ENCODE results near the gene CNTN4.
"Not testable (repeated sequence)": the region's sequence is repeated elsewhere in the genome, so short reads cannot be mapped to it uniquely, and the experiment has no call there.

CNTN4 gene

DNA sequence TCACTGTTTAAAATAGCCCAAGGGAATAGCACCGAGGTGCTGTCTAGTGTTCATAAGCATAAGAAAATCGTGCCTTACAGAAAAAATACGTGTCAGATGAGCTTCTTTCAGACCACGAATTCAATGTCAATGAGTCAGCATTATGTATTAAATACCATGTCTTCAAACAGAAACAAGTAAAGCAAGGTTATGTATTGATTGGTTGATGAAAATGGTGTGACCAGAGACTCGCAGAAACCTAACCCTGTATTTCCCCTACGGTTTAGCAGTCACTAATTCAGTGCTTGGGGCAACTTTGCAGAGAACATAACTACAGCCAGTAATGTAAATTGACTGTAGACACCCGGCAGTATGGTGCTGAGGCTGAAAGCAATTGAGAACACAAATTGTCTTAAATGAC, 703.8 kb downstream of the CNTN4 start:
- DNase-seq (ENCODE audit: low spot score), result no peak

DNA sequence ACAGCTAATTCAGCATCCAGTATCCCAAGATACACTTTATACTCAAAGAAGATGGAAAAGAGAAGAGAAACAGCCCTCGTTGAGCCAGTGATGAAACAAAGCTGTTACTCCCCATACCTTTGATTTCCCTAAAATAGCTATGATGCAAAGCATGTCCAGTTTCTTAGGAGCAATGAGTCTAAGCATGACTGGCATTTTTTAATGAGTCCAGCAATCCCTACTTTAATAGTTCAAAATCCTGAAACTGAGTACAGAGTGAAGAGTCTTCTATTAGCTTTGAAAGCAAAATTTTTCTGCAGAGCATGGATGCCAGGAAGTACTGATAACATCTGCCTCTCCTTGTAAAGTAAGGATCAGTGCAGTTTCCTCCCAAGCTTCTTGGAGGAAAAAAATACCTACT, 708.8 kb downstream of the CNTN4 start:
- DNase-seq (ENCODE audit: low spot score), result no peak

DNA sequence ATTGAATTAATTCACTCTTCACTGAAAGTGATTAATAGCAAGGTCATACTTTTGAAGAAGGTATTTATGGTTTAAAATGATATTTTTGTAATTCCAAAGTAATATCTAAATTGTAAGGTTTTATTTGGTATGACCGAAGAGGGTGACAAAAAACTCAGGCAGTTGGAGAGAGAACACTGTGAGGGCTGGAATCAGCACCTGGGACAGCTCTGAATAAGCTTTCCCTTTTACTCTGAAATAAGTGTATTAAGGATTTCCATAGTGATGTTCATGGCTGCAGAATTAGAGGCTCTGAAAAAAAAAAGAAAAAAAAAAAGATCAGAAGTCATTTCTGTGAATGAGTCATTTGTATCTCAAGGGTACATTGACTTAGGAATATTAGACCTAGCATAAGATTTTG, 712.1 kb downstream of the CNTN4 start:
- DNase-seq (ENCODE audit: low spot score), result no peak

DNA sequence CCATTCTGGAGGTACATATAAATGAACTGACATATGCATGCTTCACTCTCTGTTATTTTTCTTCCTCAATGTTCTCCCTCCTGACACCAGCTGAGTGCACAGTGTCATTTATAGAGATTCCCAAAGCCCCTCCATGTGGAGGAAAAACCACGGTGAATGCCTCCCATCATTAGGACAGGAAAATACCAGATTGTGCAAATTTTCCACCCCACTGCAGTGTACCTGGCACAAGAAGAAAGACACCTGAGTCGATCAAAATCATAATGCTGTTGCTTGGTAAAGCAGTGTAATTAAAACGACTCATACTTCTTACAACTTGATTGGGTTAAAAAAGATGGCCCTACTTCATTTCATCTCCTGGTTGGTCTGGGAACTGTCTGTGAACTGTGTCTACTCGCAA, 720.9 kb downstream of the CNTN4 start:
- no peak for DNase-seq (ENCODE audit: low spot score)

DNA sequence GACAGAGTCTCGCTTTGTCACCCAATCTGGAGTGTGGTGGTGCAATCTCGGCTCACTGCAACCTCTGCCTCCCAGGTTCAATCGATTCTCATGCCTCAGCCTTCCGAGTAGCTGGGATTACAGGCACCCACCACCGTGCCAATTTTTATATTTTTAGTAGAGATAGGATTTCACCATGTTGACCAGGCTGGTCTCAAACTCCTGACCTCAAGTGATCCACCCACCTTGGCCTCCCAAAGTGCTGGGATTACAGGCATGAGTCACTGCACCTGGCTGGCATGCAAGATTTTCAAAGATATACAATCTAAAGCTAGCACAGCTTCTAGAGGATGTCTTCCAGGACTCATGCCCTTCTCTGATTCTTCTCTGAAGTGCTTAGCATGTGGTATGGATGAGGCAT, 722.3 kb downstream of the CNTN4 start:
- not testable (repeated sequence) for DNase-seq (ENCODE audit: low spot score)

DNA sequence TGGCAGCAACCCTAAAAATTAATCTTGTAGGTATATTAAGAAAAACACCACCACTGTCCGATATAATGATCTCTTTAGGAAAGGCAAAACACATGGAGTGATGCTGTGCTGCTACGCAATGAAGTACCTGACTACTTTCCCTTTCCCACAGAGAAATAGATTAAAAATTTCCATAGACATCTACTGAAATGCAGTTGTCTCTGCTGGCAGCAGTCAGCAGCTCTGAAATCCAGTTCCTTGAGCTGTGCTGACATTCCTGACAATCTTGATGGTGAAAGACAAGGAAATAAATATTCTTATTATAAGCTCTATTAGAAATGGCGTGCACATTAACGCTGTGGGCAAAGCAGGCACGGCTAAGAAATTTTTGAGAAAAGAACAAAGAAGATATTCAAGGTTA, 723.9 kb downstream of the CNTN4 start:
- DNase-seq (ENCODE audit: low spot score), result no peak

DNA sequence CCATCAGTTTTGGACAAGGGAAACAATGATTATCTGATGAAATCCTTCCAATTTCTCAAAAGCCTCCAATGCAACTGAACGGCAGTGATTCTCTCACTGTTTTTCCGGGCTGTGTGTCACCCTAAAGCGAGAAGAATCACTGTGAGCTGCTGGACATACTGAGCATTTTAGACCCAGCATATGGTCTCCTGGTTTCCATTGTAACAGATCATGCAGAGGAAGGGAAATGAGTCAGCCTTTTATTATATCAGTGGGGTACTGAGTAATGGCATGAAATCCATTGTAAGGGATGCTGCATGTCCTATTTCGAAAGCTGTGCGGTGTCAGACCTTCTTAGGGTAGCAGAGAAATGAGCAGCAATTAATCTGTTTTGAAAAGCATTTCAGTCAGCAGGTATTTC, 724.4 kb downstream of the CNTN4 start:
- no peak for DNase-seq (ENCODE audit: low spot score)

DNA sequence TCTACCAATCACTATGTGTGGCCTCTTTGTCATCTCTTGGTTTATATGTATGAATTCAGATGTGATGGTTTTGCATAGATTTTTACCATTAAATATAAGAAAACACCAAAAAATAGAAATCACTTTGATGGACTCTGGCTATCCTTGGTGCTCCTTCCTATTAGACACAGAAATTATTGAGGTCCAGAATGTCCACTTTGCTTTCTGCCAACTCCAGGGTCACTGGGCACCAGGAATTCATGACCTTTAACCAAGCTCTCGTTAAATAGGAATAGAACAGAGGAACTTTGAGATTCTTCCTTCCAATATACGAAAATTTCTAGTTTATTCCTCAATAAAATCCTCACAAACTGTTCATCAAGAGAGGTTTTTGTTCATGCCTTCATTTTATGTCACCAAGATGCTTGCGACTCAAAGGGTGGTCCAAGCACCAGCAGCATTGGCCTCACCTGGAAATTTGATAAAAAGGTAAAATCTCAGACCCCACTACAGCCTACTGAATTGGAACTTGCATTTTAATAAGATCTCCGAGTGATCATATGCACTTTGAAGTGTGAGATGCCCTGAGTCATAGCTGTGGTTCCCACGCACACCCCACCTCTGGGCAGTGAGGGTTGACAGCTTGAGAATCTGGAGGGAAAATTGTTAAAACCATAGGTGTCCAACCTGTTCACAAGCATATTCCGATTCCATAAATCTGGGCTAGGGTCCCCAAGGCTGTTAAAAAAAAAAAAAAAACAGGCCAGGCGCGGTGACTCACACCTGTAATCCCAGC, 725.0 kb downstream of the CNTN4 start:
- DNase-seq (ENCODE audit: low spot score), result no peak

DNA sequence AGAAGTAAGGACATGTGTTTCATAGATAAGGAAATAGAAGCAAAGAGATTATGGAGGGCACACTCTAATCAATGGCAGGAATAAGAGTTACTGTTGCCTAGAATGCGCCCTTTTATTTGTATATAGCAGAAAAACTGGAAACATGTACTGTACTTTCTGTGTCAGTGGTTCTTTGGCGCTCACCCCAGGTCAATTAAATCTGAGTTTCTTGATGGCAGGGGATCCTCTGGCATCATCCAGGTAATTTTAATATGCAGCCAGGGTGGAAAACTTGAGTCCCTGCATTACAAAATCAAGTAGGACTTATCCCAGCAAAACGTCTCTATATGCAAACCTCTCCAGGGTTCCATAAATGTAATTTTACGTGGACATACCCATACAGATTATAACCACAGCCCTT, 727.4 kb downstream of the CNTN4 start:
- DNase-seq (ENCODE audit: low spot score), result no peak

DNA sequence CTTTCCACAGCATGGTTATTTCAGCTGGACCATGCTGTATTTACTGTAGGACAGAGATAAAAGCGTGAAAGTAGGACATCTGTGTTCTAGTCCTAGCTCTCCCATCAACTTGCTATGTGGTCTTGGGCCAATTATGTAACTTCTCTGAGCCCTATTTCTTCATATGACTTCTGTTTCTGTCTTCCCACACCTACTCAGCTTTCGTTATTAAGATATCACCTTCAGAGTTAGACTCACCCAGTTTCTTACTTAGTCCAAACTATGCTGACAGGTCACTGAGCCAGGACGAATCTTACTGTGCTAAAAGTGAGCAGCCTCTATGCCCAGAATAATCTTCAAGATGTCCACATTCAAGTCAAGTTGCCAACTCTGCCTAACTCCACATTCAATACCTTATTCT, 727.8 kb downstream of the CNTN4 start:
- DNase-seq (ENCODE audit: low spot score), result no peak

DNA sequence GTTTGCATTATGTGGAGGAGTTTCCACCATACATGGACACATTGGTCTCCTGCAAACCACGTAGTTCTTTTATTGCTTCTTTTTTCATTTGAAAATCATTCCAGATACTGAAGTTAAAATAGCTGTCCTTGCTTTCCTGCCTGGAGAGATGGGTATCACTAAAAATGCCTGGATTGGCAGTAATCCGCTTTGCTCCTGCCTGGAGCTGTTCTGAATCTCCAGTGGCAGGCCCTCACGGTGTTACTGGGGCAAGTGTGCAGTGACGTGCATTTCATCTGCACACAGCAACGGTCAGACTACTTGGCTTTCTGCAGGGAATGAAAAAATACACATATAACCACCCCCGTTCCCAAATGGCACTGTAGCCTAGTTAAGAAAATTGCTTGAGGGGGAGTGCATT, 738.6 kb downstream of the CNTN4 start:
- no peak for DNase-seq (ENCODE audit: low spot score)

DNA sequence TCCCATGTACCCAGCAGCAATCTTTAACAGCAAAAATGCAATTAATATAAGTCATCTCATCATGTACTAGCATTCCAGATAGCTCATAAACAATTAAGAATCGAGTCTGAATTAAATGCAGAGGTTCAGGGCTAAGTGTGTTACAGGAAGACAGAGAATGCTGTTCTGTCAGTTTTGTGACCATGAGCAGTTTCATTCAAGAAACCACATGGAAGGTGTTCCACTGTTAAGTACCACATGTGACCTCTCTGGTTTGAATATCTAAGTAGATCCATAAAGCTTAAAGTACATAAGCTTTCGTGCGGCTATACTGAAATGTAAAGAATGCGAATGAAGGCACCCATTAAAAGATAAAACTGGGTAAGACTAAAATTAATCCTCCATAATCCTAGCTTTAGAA, 739.2 kb downstream of the CNTN4 start:
- DNase-seq (ENCODE audit: low spot score), result no peak

DNA sequence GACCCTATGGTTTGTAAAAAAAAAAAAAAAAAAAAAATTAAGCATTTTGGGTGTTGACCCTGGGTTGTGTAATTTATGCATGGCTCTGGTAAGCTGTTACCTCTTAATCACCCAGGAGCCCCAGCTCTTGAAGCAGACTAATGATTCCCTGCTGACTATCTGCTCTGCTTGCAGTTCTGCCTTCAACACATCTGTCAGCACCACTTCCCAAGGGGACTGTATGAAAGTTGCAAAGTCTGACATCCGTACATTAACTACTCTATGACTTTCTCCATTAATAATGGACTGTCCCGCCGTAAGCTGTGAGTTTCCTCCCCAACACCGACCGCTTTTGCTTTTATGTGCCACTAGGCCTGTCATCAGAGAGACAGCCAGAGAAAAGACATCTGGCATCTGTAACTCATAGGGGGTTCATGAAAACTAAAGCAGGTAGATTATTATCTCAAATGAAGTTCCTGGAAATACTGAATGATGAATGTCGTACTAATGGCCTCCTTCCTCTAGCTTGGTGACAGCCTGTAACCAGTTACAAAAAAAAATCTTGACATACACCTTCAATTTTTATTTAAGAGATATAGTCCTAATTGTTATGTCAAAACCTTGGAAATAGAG, 740.0 kb downstream of the CNTN4 start:
- no peak for DNase-seq (ENCODE audit: low spot score)

DNA sequence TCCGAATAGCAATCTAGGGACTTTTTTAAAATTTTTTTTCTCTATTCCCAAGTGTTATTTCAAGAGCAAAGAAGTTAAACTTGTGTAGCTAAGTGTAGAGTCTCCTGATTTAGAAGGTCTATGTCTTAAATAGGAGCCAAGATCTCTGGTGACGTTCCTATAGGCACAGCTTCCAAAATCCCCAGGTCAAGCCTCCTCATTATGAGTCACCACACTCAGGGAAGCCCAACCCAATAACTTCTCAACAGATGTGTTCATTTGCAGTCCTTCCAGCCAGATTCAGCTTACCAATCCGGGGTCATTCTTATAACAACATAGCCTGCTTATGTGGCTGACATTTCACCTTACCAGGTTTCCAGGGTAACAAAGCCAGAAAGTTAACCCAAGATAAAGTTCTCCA, 741.2 kb downstream of the CNTN4 start:
- DNase-seq (ENCODE audit: low spot score), result no peak

DNA sequence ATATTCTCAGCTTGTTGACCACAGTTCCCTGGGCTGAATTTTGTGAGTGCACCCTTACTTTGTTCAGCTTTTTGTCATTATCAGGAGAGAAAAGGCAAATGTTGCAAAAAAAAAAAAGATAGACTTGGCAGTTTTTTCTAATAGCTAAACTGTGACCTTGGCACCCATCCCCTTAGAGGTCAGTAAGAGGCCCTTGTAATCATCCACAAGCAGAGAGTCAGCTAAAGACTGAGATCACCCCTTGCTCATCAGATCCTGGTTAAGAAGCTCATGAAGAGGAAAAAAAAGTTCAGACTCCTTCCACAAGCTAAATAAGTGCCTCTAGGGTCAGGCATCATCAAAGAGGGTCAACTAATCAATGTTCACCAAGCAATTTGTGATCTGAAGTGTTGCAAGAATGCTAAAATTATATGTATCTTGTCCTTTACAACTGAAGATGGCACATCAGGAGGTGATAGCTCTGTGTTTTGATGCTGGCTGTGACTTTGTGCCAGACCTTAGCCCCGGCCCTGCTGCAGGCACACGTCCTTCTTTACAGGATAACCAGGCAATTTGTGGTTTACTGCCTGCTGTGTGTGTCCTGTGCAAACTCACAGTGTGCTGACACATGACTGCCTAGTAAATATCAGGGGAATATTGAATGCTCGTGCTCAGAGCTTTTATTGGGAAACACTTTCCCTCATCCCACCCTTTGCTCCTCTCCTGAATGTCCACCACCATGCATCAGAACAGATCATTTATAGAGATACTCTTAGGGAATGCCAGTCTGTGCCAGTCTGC, 748.6 kb downstream of the CNTN4 start:
- no peak for DNase-seq (ENCODE audit: low spot score)

DNA sequence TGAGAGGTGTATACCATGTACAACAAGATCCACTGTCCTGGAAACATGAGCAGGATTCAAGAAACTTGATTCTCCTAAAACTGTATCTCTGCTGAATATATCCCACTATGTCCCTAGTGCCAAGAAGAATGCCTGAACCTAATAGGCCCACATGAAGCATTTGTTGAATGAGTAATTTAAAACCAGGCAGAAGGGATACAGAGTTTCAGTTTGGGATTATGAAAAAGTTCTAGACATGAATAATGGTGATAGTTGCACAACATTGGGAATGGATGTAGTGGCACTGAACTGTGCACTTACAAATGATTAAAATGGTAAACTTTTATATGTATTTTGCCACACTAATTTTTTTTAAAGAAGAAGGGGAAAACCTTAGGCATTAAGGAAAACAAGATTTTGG, 750.4 kb downstream of the CNTN4 start:
- DNase-seq (ENCODE audit: low spot score), result no peak

DNA sequence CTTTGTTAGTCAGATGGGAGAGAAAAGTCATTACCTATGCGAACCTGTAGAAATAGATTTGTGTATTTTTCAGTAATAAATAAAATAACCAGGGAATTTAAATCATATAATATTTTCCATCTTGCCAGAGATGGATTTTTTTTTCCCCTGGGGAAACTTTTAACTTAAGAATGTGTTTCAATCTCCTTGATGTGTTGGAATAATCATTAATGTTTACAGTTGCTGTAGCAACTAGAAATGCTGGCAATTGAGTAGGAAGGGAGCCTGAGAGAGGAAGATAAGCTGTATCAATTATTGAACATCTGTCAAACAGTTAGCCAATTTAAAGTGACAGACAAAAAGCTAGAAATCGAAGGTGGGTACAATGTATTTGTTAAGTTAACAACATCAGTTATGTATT, 752.0 kb downstream of the CNTN4 start:
- DNase-seq (ENCODE audit: low spot score), result no peak

DNA sequence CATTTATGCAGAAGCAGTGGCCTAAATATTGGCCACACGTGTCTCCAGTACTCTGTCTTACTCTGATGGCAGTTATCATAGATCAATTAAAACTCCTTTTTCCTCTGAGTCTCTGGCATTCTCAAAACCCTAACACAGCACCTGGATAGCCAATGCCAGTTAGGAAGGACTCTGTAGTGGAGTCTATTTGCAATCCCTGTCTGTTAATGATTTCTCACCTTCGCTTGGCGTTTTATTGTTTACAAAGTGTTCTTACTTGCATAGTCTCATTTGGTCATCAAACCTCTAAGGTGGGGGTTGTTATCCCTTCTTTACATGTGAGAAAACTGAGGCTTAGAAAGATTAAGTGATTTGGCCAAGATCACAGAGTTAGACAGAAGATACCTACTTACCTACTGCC, 752.7 kb downstream of the CNTN4 start:
- no peak for DNase-seq (ENCODE audit: low spot score)

DNA sequence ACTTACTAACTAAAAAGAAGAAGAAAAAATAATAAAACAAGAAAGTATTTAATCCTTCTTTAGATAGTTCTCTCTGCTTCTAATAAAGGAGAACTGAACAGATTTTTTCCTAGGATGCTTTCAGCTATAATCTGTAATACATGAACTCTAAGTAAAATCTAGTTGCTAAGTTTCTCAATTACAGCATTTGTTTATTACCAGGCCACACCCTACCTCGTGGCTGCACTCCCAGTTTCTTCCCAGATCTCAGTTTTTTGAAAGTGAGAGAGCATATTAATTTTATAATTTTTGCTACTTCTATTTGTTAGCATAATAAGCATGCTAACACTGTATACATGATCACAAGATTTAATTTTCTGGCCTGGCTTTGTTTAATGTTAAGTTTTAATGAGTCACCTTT, 753.2 kb downstream of the CNTN4 start:
- DNase-seq (ENCODE audit: low spot score), result no peak

DNA sequence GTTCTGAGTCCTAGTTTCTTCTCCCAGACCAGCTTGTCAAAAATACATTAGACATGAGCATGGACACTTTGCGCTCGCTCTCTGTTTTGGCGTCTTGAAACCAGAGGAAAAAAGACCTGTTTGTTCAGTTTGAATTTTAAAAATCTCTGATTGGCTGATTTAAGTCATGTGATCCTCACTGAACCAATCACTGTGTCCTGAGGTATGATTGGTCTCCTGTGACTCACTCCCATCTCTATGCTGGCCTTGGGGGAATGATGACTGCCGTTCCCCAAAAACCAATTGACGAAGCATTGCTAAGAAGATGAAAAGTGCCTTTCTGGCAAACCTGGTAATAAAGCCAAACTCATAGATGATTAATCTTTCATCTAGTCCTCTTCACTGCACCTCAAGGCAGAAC, 755.0 kb downstream of the CNTN4 start:
- no peak for DNase-seq (ENCODE audit: low spot score)

DNA sequence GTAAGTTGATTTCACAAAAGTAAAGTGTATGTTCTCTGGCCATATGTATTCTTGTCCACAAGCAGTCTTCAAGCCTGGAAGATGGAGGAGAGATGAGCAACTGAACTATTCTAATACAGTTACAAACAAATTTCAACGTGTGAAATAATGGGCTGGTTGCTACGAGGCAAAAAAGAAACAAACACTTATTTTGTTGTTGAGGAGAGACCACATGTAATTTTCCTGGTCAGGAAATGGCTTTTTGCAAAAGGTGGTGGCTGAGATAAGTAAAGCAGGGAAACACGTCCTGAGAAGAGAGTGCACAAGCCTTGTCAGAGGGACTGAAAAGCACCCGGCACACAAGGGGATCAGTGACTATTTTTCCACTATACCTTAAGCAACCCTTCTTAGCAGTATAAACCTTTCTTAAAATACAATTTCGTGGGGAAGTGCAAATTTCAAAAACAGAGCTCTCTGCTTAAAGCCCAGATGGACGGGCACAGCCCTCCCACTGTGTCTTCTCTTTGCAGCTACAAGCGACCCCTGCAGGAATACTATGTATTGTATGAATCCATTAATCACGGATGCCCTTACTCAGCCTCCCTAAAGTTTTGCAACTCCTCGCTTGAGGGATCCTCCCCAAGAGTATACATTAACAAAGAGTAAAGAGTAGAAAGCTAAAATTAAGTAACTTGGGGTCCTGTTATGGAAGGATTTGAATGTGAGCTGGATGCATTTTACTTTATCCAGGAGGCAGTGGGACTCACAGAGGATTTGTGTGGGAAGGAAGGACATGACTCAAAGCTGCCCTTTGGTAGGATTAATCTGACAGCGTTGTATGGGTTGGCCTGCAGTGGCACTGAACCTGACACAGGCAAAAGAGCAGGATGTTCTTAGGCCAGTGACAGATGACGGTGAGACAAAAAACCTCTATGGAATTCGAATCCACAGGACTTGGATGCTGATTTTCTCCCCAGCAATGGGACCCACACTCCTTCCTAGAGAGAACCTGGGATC, 757.8 kb downstream of the CNTN4 start:
- DNase-seq (ENCODE audit: low spot score), result no peak

DNA sequence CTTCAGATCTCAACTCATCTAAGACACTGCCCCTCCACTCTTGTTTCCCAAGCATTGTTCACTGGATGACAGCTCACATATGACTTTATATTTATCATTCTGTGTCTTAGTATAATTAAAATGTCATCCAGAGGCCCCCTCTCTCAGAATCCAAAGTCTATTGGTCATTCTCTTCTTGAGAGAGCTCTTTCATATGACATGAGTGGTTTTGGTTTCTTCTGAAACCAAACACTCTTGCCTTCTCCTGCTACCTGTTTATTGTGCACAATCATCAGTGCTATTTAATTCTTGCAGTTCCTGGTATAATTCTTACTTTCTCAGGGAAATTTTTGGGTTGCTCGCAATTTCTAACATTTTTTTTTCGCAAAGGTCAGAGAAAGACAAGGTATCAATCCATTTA, 762.0 kb downstream of the CNTN4 start:
- DNase-seq (ENCODE audit: low spot score), result no peak

All from activated CD4-positive, alpha-beta T cell treated with anti-CD3 and anti-CD28 coated beads, Interleukin-2, Interleukin-4, amounts not matched to agents 100 ng/mL and 50 ng/mL, durations not matched to agents 16 hours and 8 hours (primary cell).